ENCODE measurements around the gene THEMIS2.

DNA sequence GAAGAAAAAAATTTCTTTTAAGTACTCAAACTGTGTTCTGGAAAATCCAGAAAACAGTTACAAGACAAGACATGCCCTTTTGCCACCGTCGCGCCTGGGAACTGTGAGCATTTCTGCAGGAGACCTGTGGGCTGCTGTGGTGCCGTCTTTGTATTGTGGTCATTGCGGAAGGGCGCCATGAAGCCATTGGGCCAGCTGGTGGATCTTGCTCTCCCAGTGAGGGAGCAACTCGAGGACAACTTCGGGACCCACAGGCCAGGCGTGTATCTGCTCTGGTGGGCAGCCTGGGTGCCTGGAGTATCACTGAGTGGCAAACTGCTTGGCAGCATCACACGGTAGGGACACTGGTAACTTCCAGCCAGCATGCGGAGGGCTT, 3.8 kb upstream of the THEMIS2 start:
- TF ChIP-seq, protein P1, sequence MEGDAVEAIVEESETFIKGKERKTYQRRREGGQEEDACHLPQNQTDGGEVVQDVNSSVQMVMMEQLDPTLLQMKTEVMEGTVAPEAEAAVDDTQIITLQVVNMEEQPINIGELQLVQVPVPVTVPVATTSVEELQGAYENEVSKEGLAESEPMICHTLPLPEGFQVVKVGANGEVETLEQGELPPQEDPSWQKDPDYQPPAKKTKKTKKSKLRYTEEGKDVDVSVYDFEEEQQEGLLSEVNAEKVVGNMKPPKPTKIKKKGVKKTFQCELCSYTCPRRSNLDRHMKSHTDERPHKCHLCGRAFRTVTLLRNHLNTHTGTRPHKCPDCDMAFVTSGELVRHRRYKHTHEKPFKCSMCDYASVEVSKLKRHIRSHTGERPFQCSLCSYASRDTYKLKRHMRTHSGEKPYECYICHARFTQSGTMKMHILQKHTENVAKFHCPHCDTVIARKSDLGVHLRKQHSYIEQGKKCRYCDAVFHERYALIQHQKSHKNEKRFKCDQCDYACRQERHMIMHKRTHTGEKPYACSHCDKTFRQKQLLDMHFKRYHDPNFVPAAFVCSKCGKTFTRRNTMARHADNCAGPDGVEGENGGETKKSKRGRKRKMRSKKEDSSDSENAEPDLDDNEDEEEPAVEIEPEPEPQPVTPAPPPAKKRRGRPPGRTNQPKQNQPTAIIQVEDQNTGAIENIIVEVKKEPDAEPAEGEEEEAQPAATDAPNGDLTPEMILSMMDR (conservative IDR thresholded peaks at IDR 0.05; ENCODE audit: low read depth, low read length) = no peak
- no peak for TF ChIP-seq EZH2phosphoT487 (IDR thresholded peaks at IDR 0.05; ENCODE audit: borderline replicate concordance, low read length)
- no peak for TF ChIP-seq EZH2 (IDR thresholded peaks at IDR 0.05; ENCODE audit: low read length, unreplicated experiment)

All from PC-3 (cell line).